A673 (cell line): Measurements from ENCODE around the gene TOMM40L. TPM values are rescaled to one million over a fixed set of nuclear protein-coding genes. Genes with fewer than 3 reads are reported as not detected.
"Not testable (repeated sequence)": the region's sequence is repeated elsewhere in the genome, so short reads cannot be mapped to it uniquely, and the experiment has no call there.

Source experiments
- BruUV-seq: library from RNA; stranded (reverse); fragments of 400-500 nt; replicated peaks from 2 replicates; lab custom pipeline; 2021; lab: Mats Ljungman, UMichigan
- CTCF ChIA-PET: fragments of 300-600 bp; sonication (Branson Sonifier 250); formaldehyde crosslinking; loops from one replicate; lab custom pipeline; 2022; ENCODE audit warnings: antibody characterized with exemption; lab: Charles Lee
- POLR2A ChIA-PET: fragments of 300-600 bp; sonication (Branson Sonifier 250); formaldehyde crosslinking; loops from one replicate; lab custom pipeline; 2022; ENCODE audit warnings: antibody characterized with exemption; ENCODE audit not compliant: low non-redundant PET; lab: Charles Lee
- DNase-seq: peaks from one replicate; pipeline ENCODE4 v3.0.0-alpha.2; 2015; ENCODE audit warnings: low spot score
- H3K27ac ChIP-seq: fragments of 200-600 bp; sonication (generic); 2 replicates; pipeline ENCODE4 v1.5.1; 2016; ENCODE audit warnings: mixed run types, low read depth, mild to moderate bottlenecking, mixed read lengths, antibody characterized with exemption, low read length; ENCODE audit not compliant: poor library complexity, severe bottlenecking
- H3K27me3 ChIP-seq: fragments of 200-600 bp; sonication (generic); replicated peaks from 2 replicates; pipeline ENCODE4 v1.6.1; 2017; ENCODE audit warnings: mixed run types, low read depth, mild to moderate bottlenecking, mixed read lengths, antibody characterized with exemption, low read length; ENCODE audit not compliant: insufficient read depth, poor library complexity
- H3K36me3 ChIP-seq: fragments of 200-600 bp; sonication (generic); 2 replicates; pipeline ENCODE4 v1.6.1; 2016; ENCODE audit warnings: mixed run types, mild to moderate bottlenecking, mixed read lengths, antibody characterized with exemption, low read length; ENCODE audit not compliant: insufficient read depth, poor library complexity, severe bottlenecking
- H3K4me1 ChIP-seq: fragments of 200-600 bp; sonication (generic); 2 replicates; pipeline ENCODE4 v1.6.1; 2017; ENCODE audit warnings: mixed run types, mild to moderate bottlenecking, mixed read lengths, antibody characterized with exemption, low read length; ENCODE audit not compliant: insufficient read depth, poor library complexity, severe bottlenecking
- H3K4me3 ChIP-seq: fragments of 200-600 bp; sonication (generic); 2 replicates; pipeline ENCODE4 v1.5.1; 2016; ENCODE audit warnings: low read depth, mixed run types, mild to moderate bottlenecking, mixed read lengths, low read length; ENCODE audit not compliant: poor library complexity, severe bottlenecking
- H3K9me3 ChIP-seq: fragments of 200-600 bp; sonication (generic); 2 replicates; pipeline ENCODE4 v1.6.1; 2016; ENCODE audit warnings: mixed run types, low read depth, mild to moderate bottlenecking, mixed read lengths, antibody characterized with exemption, low read length; ENCODE audit not compliant: poor library complexity, severe bottlenecking
- EZH2 ChIP-seq: fragments of 200-600 bp; sonication (generic); IDR thresholded peaks from 2 replicates; pipeline ENCODE4 v1.6.1; 2017; ENCODE audit warnings: borderline replicate concordance, low read depth, mild to moderate bottlenecking, mixed read lengths, antibody characterized with exemption, low read length; ENCODE audit not compliant: poor library complexity, severe bottlenecking
- intact Hi-C: fragments of 100-400 bp; cut with micrococcal nuclease; formaldehyde crosslinking; loops from one replicate; pipeline ENCODE4 v1.10.0; 2022; ENCODE audit not compliant: unreplicated experiment
- total RNA-seq: library from RNA; stranded (reverse); gene quantifications from 2 replicates; pipeline ENCODE4 v1.2.3, GENCODE V29; 2021
- TF ChIP-seq, protein P1 (sequence below): fragments of 300-800, 200-600 bp; sonication (generic); conservative IDR thresholded peaks from 2 replicates; pipeline ENCODE4 v1.5.1; 2017; ENCODE audit warnings: low read depth, mild to moderate bottlenecking, antibody characterized with exemption, low read length, moderate library complexity, mixed read lengths

Gene TOMM40L
- total RNA-seq, 1 experiment from 2014 or later = 14.0 TPM

GRCh38 chr1:161244888-161245287 is 19.0 kb downstream of the TOMM40L start:
- ChIA-PET CTCF (no interaction called here), POLR2A (no interaction called here)
- DNase-seq = no peak
- Histone ChIP-seq H3K4me1 (no peaks in the 10 kb centered on the region), H3K4me3 (no peak overlapping the region), H3K9me3 (no peaks in the 10 kb centered on the region), H3K36me3 (no peaks in the 10 kb centered on the region), H3K27ac (no peak overlapping the region), H3K27me3 (no peaks in the 10 kb centered on the region)
- BruUV-seq = no TSS peak
- TF ChIP-seq, protein P1, sequence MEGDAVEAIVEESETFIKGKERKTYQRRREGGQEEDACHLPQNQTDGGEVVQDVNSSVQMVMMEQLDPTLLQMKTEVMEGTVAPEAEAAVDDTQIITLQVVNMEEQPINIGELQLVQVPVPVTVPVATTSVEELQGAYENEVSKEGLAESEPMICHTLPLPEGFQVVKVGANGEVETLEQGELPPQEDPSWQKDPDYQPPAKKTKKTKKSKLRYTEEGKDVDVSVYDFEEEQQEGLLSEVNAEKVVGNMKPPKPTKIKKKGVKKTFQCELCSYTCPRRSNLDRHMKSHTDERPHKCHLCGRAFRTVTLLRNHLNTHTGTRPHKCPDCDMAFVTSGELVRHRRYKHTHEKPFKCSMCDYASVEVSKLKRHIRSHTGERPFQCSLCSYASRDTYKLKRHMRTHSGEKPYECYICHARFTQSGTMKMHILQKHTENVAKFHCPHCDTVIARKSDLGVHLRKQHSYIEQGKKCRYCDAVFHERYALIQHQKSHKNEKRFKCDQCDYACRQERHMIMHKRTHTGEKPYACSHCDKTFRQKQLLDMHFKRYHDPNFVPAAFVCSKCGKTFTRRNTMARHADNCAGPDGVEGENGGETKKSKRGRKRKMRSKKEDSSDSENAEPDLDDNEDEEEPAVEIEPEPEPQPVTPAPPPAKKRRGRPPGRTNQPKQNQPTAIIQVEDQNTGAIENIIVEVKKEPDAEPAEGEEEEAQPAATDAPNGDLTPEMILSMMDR = no peak
- no peak for TF ChIP-seq EZH2
- intact Hi-C loops = no loop called here

DNA sequence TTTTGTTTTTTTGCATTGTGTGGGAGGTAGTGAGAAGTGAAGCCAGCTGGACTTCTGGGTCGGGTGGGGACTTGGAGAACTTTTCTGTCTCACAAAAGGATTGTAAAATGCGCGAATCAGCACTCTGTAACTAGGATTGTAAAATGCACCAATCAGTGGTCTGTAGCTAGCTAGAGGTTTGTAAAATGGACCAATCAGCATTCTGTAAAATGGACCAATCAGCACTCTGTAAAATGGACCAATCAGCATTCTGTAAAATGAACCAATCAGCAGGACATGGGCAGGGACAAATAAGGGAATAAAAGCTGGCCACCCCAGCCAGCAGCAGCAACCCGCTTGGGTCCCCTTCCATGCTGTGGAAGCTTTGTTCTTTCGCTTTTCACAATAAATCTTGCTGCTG is 24.2 kb downstream of the TOMM40L start:
- DNase-seq, H3K27me3 ChIP-seq, H3K4me3 ChIP-seq, H3K36me3 ChIP-seq, CTCF ChIA-PET, intact Hi-C loops, POLR2A ChIA-PET, BruUV-seq, H3K27ac ChIP-seq, H3K4me1 ChIP-seq, H3K9me3 ChIP-seq: not testable (repeated sequence)

- H3K4me3 ChIP-seq = no peak overlapping the region
- ChIA-PET POLR2A (interaction anchor here (0.7 kb wide), 1 partner anchor 124 kb away, joined by 3 read pairs; no protein-coding TSS in a partner anchor), CTCF (no interaction called here)
- H3K4me1 ChIP-seq = no peaks in the 10 kb centered on the region
- no peak for DNase-seq
- no peaks in the 10 kb centered on the region for H3K9me3 ChIP-seq
- intact Hi-C loops = no loop called here
- no peaks in the 10 kb centered on the region for H3K36me3 ChIP-seq
- TF ChIP-seq, protein P1 = no peak
- no peak for TF ChIP-seq EZH2
- no peaks in the 10 kb centered on the region for H3K27me3 ChIP-seq
- no TSS peak for BruUV-seq
- no peak overlapping the region for H3K27ac ChIP-seq
Observed at GRCh38 chr1:161250829-161251228, 25.0 kb downstream of the TOMM40L start.

- intact Hi-C loops = no loop called here
- no peak overlapping the region for H3K27ac ChIP-seq
- no peaks in the 10 kb centered on the region for H3K4me1 ChIP-seq
- H3K27me3 ChIP-seq = no peaks in the 10 kb centered on the region
- DNase-seq = no peak
- no TSS peak for BruUV-seq
- TF ChIP-seq, protein P1 = no peak
- TF ChIP-seq EZH2 = no peak
- no peak overlapping the region for H3K4me3 ChIP-seq
- POLR2A ChIA-PET = interaction anchor here (0.7 kb wide), 1 partner anchor 123 kb away, joined by 3 read pairs; no protein-coding TSS in a partner anchor
- peaks cover under 1% of the 10 kb centered on the region for H3K9me3 ChIP-seq
- no peaks in the 10 kb centered on the region for H3K36me3 ChIP-seq
- CTCF ChIA-PET = no interaction called here
Observed at GRCh38 chr1:161251579-161251978, 25.7 kb downstream of the TOMM40L start.

DNA sequence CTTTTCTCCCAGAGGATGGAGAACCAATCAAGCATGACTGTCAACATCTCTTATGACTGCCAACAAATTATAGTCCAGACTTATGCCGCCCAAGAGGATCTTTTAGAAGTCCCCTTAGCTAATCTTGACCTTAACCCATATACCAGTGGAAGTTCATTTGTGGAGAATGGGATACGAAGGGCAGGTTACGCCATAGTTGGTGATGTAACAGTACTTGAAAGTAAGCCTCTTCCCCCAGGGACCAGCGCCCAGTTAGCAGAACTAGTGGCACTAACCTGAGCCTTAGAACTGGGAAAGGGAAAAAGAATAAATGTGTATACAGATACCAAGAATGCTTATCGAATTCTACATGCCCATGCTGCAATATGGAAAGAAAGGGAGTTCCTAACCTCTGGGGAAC is 29.4 kb downstream of the TOMM40L start:
- H3K27me3 ChIP-seq = peaks cover 20% of the 10 kb centered on the region
- H3K36me3 ChIP-seq, H3K9me3 ChIP-seq, intact Hi-C loops, POLR2A ChIA-PET, H3K4me3 ChIP-seq, H3K4me1 ChIP-seq, BruUV-seq, DNase-seq, H3K27ac ChIP-seq: not testable (repeated sequence)
- CTCF ChIA-PET = interaction anchor here (0.6 kb wide), 1 partner anchor 36 kb away, joined by 3 read pairs; no protein-coding TSS in a partner anchor
